Uterus (tissue), 2 donors: Measurements from ENCODE around the gene OCA2.

Experiments
- CTCF ChIP-seq, 4 experiments: fragments of 200-600 bp in 2 of 4; fragments of 450-650 bp in 2 of 4; sonication (generic) in 2 of 4; IDR thresholded peaks; one replicate each; pipeline ENCODE4 v1.5.1; 2016 to 2019; ENCODE audit warnings: antibody characterized with exemption in 4 of 4, mild to moderate bottlenecking in 2 of 4, moderate library complexity in 1 of 4
- POLR2A ChIP-seq, 2 donors: fragments of 450-650 bp; IDR thresholded peaks; one replicate each; pipeline ENCODE4 v1.6.1; 2016; ENCODE audit warnings: antibody characterized with exemption in 2 of 2, mild to moderate bottlenecking in 1 of 2, moderate library complexity in 1 of 2

GRCh38 chr15:27790270-27790669 lies 308.8 kb downstream of the OCA2 start:
- TF ChIP-seq POLR2A (IDR thresholded peaks at IDR 0.05) (no peak), CTCF (IDR thresholded peaks at IDR 0.05) (no peak)
